IPS-15b (cell line): ENCODE results near the gene SERPINA3.
"Not testable (repeated sequence)": the region's sequence is repeated elsewhere in the genome, so short reads cannot be mapped to it uniquely, and the experiment has no call there.

ENCODE experiments used
- H3K27me3 ChIP-seq: one replicate; pipeline ENCODE4 v1.6.1; 2013; ENCODE audit warnings: low read length; ENCODE audit not compliant: control insufficient read depth, insufficient read depth
- H3K36me3 ChIP-seq: one replicate; pipeline ENCODE4 v1.6.1; 2013; ENCODE audit warnings: low read length; ENCODE audit not compliant: control insufficient read depth, insufficient read depth
- H3K4me1 ChIP-seq: one replicate; pipeline ENCODE4 v1.6.1; 2013; ENCODE audit warnings: mild to moderate bottlenecking, low read length; ENCODE audit not compliant: control insufficient read depth, insufficient read depth
- H3K4me3 ChIP-seq: one replicate; pipeline ENCODE4 v1.5.1; 2013; ENCODE audit warnings: low read depth, low read length
- H3K9ac ChIP-seq: one replicate; pipeline ENCODE4 v1.6.1; 2013; ENCODE audit warnings: low read depth, mild to moderate bottlenecking, low read length
- H3K9me3 ChIP-seq: one replicate; pipeline ENCODE4 v1.6.1; 2013; ENCODE audit warnings: mild to moderate bottlenecking, low read length; ENCODE audit not compliant: control insufficient read depth, insufficient read depth

The SERPINA3 gene

GRCh38 chr14:94600148-94600545 lies 12.0 kb upstream of the SERPINA3 start:
- Histone ChIP-seq H3K27me3 (no peaks in the 10 kb centered on the region), H3K9ac (no peak overlapping the region), H3K4me1 (peaks cover 4% of the 10 kb centered on the region), H3K36me3 (no peaks in the 10 kb centered on the region), H3K4me3 (no peak overlapping the region), H3K9me3 (no peaks in the 10 kb centered on the region)

GRCh38 chr14:94601884-94602391 lies 10.3 kb upstream of the SERPINA3 start:
- Histone ChIP-seq H3K9me3 (no peaks in the 10 kb centered on the region), H3K36me3 (no peaks in the 10 kb centered on the region), H3K9ac (no peak overlapping the region)

GRCh38 chr14:94602722-94603121 lies 9.5 kb upstream of the SERPINA3 start:
- Histone ChIP-seq H3K36me3 (no peaks in the 10 kb centered on the region), H3K4me3 (no peak overlapping the region), H3K27me3 (no peaks in the 10 kb centered on the region), H3K9me3 (no peaks in the 10 kb centered on the region), H3K4me1 (peaks cover 4% of the 10 kb centered on the region), H3K9ac (no peak overlapping the region)

More at GRCh38 chr14:94601884-94602391, 10.3 kb upstream of the SERPINA3 start:
- Histone ChIP-seq H3K4me3 (no peak overlapping the region), H3K27me3 (no peaks in the 10 kb centered on the region), H3K4me1 (peaks cover 4% of the 10 kb centered on the region)

- no peaks in the 10 kb centered on the region for H3K4me1 ChIP-seq
- no peaks in the 10 kb centered on the region for H3K9me3 ChIP-seq
- H3K27me3 ChIP-seq, result no peaks in the 10 kb centered on the region
- H3K4me3 ChIP-seq, result no peak overlapping the region
- no peak overlapping the region for H3K9ac ChIP-seq
- no peaks in the 10 kb centered on the region for H3K36me3 ChIP-seq
Measured at GRCh38 chr14:94605361-94605760, 6.8 kb upstream of the SERPINA3 start.

GRCh38 chr14:94608966-94609365 lies 3.2 kb upstream of the SERPINA3 start:
- not testable (repeated sequence) for H3K9me3 ChIP-seq, H3K9ac ChIP-seq, H3K4me3 ChIP-seq, H3K36me3 ChIP-seq, H3K4me1 ChIP-seq, H3K27me3 ChIP-seq

GRCh38 chr14:94611179-94611578 lies 1.0 kb upstream of the SERPINA3 start:
- Histone ChIP-seq H3K9ac (no peak overlapping the region), H3K27me3 (no peaks in the 10 kb centered on the region), H3K36me3 (no peaks in the 10 kb centered on the region), H3K4me3 (no peak overlapping the region), H3K4me1 (no peaks in the 10 kb centered on the region), H3K9me3 (no peaks in the 10 kb centered on the region)

- no peak overlapping the region for H3K4me3 ChIP-seq
- H3K4me1 ChIP-seq, result no peaks in the 10 kb centered on the region
- H3K36me3 ChIP-seq, result no peaks in the 10 kb centered on the region
- H3K27me3 ChIP-seq, result no peaks in the 10 kb centered on the region
- H3K9ac ChIP-seq, result no peak overlapping the region
- peaks cover 3% of the 10 kb centered on the region for H3K9me3 ChIP-seq
Measured at GRCh38 chr14:94612580-94613554, 676 bp downstream of the SERPINA3 start.

- Histone ChIP-seq H3K27me3 (no peaks in the 10 kb centered on the region), H3K9ac (no peak overlapping the region), H3K9me3 (peaks cover 12% of the 10 kb centered on the region), H3K36me3 (no peaks in the 10 kb centered on the region), H3K4me1 (no peaks in the 10 kb centered on the region), H3K4me3 (no peak overlapping the region)
Measured at GRCh38 chr14:94613720-94614644, 1.8 kb downstream of the SERPINA3 start.

GRCh38 chr14:94614802-94615201 lies 2.6 kb downstream of the SERPINA3 start:
- Histone ChIP-seq H3K27me3 (no peaks in the 10 kb centered on the region), H3K36me3 (no peaks in the 10 kb centered on the region), H3K4me1 (no peaks in the 10 kb centered on the region)

GRCh38 chr14:94615254-94615653 lies 3.1 kb downstream of the SERPINA3 start:
- Histone ChIP-seq H3K9ac (no peak overlapping the region), H3K36me3 (no peaks in the 10 kb centered on the region), H3K4me1 (no peaks in the 10 kb centered on the region), H3K27me3 (no peaks in the 10 kb centered on the region), H3K9me3 (peaks cover 13% of the 10 kb centered on the region), H3K4me3 (no peak overlapping the region)

More at GRCh38 chr14:94614802-94615201, 2.6 kb downstream of the SERPINA3 start:
- Histone ChIP-seq H3K9me3 (peaks cover 13% of the 10 kb centered on the region), H3K9ac (no peak overlapping the region), H3K4me3 (no peak overlapping the region)

GRCh38 chr14:94615823-94616570 lies 3.8 kb downstream of the SERPINA3 start:
- Histone ChIP-seq H3K36me3 (no peaks in the 10 kb centered on the region), H3K9ac (no peak overlapping the region), H3K27me3 (no peaks in the 10 kb centered on the region), H3K4me1 (no peaks in the 10 kb centered on the region), H3K9me3 (peaks cover 13% of the 10 kb centered on the region), H3K4me3 (no peak overlapping the region)
